NCI-H1417 (cell line): ENCODE results near the gene ZDHHC11.
"Not testable (repeated sequence)": the region's sequence is repeated elsewhere in the genome, so short reads cannot be mapped to it uniquely, and the experiment has no call there.

Source experiments
- DNase-seq, 3 experiments: peaks; one replicate each; lab custom pipeline; 2025; lab: John Stamatoyannopoulos, UW

The ZDHHC11 gene

GRCh38 chr5:760363-761058, 90.3 kb downstream of the ZDHHC11 start:
- DNase-seq = no peak

DNA sequence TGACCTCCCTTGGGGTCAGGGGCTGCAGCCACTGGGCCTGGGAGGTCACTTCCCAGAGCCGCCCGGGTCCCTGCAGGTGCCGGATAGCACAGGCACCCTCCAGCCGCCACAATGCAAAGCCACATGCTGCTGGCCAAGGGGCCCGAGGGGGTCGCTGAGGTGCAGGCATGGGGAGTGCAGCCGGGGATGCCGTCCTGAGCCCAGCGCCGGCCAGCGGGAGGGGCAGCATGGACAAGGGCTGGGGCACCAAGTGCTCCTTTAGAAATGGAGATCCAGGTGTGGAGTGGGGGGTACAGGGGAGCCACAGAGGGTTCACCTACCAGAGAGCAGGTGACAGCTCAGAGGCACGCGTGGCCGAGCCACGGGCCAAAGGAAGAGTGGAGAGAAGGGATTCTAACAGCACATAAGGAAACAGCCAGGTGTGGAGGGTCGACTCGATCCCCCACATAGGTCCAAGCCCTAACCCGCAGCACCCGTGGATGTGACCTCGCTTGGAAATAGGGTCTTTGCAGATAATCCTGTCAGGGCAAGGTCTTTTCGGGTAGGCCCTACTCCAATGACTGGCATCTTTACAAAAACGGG, 90.9 kb downstream of the ZDHHC11 start:
- no peak for DNase-seq

DNA sequence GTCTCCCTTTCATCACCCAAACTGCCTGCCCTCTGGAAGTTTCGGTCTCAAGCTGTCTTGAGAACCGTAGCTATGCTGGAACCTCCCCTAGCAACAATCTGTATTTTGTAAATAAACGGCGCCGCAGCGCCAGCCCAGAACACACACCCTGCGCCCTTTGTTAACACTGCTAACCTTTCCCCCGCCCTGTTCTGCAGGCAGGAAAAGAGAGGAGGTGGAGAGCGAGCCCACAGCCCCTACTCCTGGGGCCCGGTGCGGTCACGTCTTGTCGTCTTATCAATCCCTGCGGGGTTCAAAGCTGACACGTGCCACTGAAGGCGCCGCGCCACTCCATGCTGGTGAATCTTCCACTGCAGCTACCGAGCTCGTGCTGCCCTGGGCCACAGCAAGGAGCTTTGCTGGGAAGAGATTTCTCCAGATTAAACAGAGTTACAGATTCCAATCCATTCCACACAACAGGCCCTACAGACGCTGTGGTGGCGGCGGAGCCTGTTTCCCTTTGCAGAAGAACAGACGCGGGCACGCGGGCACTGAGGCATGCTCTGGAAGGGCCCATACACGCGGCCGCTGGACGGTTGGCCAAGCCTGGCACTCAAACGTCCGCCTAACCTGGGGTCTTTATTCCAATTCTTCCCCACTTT, 91.6 kb downstream of the ZDHHC11 start:
- DNase-seq = peak in 2 of 3 experiments; percentile 36 to 65

DNA sequence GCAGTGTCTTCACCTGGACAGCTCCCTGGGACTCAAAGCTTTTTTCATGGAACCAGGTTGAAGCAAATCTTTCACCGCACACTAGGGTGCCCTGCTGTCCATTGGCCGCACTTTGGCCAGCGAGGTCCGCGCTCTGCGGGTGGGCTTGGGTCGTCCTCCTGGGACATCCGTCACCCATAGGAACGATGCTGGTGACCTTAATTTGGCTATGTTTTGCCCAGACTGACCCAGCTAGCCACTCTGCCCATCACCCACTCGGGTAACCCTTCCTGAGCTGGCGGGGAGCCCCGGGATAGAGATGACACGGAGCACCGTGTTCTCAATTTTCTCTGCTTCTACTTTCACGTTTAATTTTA, 92.1 kb downstream of the ZDHHC11 start:
- DNase-seq = no peak

- peak in 2 of 3 experiments; percentile 64 to 83 for DNase-seq
Observed at GRCh38 chr5:757931-758697, 92.7 kb downstream of the ZDHHC11 start.

GRCh38 chr5:757346-757930, 93.3 kb downstream of the ZDHHC11 start:
- DNase-seq = no peak

GRCh38 chr5:756865-757345, 93.9 kb downstream of the ZDHHC11 start:
- DNase-seq = no peak

- no peak for DNase-seq
Observed at GRCh38 chr5:756171-756570, 94.6 kb downstream of the ZDHHC11 start.

GRCh38 chr5:754143-754632, 96.6 kb downstream of the ZDHHC11 start:
- DNase-seq = not testable (repeated sequence)

DNA sequence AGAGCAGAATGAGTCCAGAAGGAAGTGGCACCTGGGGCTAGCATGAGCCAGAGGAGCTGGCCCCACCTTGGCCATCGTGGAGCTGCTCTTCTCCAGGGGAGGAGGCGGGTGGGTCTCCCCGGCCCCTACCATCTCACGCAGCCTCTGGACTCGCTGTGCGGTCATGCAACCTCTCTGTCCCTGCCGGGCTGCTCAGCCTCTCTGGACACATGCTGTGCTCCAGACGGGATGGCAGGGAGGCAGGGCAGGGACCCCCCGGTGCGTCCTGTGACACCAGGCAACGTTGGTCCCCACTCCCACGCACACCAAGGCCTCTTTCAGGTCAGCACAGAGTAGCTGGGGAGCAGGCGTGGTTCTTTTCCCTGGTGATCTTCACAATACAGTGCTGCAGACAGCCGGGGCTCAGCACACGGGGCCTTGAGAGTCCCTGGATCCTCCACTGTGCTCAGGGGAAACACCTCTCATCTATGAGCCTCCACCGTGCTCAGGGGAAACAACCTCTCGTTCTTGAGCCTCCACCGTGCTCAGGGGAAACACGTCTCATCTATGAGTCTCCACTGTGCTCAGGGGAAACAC, 97.1 kb downstream of the ZDHHC11 start:
- DNase-seq = not testable (repeated sequence)

- not testable (repeated sequence) for DNase-seq
Observed at GRCh38 chr5:752532-753115, 98.2 kb downstream of the ZDHHC11 start.

DNA sequence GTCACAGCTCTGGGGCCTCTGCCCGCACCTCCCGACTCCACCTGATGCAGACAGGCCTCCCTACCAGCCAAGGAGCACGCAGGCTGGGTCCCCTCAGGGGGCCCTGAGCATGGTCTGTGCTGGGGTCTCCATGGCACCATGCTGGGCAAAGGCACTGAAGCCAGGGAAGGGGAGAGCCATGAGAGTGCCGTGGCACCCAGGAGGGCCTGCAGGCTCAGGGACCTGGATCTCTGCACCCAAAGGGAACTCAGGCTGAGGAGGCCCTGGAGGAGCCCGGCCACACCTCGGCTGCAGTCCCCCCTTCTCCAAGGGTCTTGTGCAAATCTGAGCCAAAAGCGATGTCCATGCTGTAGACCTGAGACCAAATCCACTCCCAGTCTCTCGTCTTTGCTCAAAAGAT, 98.8 kb downstream of the ZDHHC11 start:
- DNase-seq = not testable (repeated sequence)

GRCh38 chr5:751496-751895, 99.3 kb downstream of the ZDHHC11 start:
- no peak for DNase-seq

DNA sequence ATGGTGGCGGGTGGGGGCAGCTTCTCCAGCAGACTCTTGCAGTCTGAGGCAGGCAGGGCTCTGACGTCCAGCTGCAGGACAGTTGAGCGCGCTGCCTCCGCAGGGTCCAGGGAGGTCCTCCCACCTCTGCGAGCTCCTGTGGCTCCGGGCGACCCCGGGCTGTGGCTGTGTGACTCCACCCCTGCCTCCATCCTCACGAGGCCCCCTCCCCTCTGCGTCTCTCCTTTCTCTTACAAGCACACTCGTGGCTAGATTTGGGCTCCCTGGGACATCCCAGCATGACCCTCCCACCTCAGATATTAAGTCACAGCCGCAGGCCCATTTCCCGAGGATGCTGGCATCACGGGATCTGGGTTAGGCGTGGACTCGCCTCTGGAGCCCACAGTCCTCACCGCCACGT, 100.6 kb downstream of the ZDHHC11 start:
- DNase-seq = not testable (repeated sequence)

- DNase-seq = no peak
Observed at GRCh38 chr5:749101-749670, 101.6 kb downstream of the ZDHHC11 start.

- DNase-seq = not testable (repeated sequence)
Observed at GRCh38 chr5:748011-748980, 102.5 kb downstream of the ZDHHC11 start.

- DNase-seq = not testable (repeated sequence)
Observed at GRCh38 chr5:747303-747844, 103.4 kb downstream of the ZDHHC11 start.

DNA sequence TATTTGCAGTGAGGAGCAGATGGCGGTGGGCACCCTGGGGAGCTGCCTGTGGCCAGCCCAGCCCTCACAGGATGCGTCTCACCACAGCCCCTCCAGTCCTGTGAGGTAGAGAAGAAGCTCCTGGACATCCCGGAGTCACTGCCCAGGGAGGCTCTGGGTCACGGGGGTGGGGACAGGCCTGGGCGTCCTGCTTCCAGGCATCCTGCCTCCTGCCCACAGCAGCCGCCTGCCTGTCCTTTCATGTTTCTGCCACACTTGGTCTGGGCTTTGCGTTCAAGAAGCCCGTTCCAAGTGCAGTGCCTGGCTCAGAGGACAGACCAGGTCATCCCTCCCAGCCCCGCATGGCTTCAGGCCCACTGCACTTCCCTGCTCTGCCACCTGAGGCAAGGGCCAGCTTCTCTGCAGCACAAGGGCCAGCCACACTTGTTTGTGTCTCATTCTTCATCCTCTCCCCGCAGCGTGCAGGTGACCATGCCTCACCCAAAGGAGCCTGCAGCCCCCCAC, 104.5 kb downstream of the ZDHHC11 start:
- no peak for DNase-seq
